Kidney glomerular epithelial cell (primary cell): Measurements from ENCODE around the gene PSTPIP1.
A peak's percentile ranks its signal among the peaks of the same experiment; 100 is the strongest.

Experiments used
- DNase-seq: peaks from one replicate; lab custom pipeline; 2025; lab: John Stamatoyannopoulos, UW

Gene PSTPIP1

DNA sequence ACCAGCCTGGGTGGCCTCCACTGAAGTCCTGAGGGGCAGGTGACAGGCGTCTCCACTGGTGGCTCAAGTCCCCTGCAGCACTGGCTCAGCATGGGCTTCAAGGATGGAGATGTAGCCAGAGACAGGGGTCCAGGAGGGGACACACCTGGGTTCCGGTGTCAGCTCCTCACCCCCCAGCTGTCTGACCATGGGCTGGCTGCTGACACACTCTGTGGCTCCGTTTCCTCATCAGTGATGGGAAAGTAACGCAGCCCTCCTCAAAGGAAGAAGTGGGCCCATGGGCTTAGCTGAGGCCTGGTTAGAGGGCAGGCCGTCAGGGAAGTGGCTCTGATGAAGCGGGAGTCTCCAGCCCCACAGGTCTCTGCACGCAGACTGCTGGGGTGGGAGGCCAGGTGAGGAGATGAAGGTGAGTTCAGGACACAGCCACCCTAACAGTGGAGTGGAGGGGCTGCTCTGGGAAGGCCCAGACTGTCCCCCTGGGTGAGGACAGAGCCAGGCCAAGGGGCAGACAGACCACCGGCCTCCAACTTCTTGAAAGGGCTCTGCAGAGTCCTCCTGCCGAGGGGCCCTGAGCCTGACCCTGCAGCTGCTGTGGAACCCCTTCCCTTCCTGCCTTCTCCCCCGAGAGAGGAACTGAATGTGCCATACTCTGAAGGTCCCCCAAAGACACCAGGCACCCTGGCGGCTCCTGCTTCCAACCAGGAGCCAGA, 24.0 kb downstream of the PSTPIP1 start:
- DNase-seq: no peak

DNA sequence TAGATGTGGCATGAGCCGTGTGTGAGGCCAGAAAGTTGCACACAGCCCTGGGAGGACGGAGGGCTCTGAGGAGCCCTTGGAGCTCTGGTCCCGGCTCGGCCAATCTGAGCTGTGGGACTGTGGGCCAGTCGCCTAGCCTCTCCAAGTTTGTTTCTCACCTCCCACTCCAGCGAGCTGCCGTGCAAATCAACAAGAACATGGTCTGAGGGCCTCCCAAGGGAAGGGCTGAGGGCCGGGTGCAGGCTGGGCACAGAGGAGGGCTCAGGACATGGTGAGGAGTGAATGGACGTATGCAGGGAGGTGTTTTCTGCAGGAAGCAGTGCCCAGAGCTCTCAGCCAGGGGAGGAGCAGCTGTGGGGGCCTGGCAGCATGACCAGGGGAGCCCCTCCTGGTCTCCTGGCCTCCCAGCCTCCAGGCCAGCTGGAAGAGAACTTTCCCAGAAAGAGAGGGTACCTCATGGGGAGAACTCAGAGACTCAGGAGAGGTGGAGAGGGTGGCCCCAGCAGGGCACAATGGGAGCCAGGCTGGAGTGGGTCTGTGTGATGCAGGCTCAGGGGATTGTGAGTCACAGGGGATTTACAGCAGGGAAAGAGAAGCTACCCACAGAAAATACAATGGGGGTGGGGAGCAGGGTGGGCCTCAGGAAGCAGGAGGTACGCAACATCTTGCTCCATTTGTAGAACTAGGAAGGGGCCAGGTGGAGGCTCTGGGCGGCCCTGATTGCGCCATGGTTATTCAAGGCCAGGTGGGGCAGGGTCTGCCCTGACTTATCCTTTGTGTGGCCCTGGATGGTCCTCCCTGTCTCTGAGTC, 24.8 kb downstream of the PSTPIP1 start:
- no peak for DNase-seq

DNA sequence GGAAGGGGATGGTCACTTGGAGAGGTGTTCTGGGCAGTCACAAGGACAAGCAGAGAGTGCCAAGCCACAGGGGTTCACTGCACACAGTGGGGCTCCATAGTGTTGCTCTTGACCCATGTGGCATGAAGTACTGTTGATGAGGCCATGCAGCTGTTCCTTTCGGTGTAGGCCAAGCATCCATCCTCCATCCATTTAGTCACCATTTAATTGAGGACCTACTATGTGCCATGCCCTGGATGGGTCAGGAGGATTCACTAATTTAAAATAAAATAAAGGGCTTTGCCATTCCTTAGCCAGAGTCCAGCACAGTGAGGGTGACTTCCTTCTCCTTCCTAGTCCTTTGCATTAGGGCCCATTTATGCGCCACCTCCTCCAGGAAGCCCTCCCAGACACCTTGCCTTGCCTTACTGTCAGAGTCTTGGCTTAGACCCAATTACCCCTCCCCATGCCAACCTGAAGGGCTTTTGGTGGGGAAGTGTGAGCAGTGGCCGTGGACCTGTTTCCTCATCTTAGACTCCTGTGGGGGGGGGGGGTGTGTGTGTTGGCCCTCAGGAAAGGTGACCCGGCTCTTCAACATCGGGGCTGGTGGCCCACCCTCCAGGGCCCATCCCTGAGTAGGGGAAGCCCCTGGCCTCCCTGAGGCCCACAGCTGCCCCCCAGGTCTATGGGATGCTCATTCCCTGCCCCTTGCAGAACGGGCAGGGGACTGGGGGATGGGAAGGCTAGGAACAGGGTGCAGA, 25.6 kb downstream of the PSTPIP1 start:
- no peak for DNase-seq

DNA sequence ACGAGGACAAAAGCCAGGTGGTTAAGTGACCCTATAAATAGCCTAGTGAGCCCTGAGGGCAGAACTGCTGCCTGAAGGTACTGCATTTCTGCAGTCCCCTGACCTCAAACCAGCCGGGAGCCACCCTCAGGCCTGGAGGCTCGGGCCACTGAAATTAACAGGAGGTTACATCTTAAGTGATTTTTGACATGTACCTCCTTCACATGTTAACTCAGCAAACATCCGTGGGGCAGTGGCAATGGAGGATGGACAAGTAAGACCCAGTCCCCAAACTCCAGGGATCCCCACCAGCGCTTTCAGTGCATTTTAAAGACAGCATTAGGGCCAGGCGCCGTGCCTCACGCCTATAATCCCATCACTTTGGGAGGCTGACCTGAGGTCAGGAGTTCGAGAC, 26.2 kb downstream of the PSTPIP1 start:
- DNase-seq: no peak

- DNase-seq: no peak
Measured at GRCh38 chr15:77021803-77022381, 27.0 kb downstream of the PSTPIP1 start.

DNA sequence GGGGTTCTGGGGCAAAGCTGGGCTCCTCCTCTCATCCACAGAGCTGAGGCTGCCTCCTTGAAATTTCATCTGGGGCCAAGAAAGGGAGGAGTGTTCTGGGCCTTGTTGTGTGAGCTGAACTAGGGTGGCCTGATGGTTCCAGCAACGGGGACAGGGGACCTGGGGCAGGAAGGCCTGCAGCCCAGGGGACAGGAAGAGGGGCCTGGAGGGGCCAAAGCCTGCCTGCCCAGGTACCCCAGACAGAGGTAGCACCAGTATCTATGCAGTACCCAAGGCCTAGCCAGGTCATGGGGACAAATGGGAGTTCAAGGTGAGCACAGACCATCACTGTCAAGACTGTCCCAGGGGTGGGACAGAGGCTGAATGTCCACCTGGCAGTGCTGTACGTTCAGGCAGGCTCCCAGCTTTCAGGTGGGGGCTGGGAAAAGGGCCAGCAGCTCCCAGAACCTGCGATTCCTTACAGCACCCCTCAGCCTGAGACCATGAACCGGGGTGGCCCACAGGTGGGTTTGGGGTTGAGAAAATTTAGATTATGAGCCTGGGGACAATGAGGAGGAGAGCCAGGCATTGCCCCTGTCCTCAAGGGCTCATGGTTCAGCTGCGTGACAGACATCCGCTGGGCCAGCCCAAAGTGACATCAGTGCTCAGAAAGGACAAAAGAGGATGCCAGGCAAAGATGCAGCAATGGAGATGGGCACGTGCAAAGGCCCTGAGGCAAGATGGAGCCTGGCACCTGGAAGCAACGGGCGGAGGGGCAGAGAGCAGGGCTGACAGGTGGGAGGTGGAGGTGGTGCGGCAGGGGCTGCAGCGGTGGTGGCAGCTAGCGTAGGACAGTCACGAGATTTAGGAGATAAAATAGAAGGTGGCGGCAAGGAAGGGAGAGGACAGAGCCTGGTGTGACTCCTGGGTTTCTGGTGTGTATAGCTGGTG, 28.0 kb downstream of the PSTPIP1 start:
- no peak for DNase-seq

GRCh38 chr15:77023576-77024272, 28.8 kb downstream of the PSTPIP1 start:
- no peak for DNase-seq

- peak; percentile 11 for DNase-seq
Measured at GRCh38 chr15:77024273-77025082, 29.6 kb downstream of the PSTPIP1 start.

DNA sequence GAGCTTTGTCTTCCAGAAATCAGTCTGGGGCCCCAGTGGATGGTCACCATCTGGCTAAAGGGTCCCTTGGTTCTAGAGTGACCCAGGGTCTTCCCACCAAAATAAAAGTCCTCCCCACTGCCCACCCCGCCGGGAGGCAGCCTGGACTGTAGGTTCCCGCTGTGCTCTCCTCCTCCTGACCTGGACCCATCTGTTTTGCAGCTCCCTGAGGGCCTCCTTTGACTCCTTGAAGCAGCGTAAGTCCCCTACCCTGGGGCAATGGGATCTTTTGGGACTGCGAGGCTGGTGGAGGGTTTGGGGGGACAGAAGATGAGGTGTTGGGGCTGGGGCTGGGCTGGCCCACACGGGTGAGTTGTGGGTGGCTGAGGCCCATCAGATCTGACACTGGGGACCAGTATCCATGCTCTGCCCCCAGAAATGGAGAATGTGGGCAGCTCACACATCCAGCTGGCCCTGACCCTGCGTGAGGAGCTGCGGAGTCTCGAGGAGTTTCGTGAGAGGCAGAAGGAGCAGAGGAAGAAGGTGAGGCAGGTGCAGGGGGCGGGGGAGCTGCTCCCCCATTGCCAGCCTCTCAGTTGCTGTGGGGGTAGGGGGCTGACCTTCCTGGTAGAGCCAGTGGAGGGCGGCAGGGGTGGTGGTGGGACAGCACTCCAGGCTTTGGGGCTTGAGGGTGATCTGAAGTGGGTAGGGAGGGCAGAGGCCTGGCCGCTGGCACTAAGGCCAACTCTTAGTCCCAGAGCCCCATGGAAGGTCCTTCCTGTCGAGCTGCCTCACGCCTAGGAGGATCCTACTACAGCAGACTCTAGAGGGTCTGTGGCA, 30.4 kb downstream of the PSTPIP1 start:
- DNase-seq: no peak

GRCh38 chr15:77025941-77026411, 31.1 kb downstream of the PSTPIP1 start:
- no peak for DNase-seq

DNA sequence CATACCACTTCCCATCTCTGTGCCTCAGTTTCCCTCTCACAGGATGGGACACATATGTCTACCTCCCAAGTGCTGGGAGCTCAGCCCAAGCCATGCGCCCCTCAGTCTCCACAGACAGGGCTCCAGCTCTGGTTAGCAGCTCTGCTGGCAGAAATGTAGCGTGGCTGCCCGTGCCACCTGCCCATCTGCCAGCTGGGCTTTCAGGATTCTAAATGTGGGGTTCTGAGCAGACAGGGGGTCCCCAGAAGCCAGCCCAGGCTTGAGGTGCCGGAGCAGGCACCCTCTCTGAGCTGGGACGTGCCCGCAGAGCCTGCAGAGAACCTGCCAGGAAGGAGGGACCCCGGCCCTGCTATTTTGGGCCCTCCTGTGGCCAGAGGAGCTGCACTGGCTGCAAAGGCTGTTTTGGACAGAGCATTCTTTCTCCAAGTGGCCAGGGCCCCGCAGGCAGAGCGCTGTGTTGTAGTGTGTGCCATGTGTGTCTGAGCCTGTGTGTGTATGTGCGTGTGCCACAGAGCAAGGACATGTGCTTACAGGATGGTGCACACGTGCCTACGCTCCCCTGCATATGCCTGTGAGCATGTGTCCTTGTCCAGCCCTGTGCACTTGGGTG, 31.7 kb downstream of the PSTPIP1 start:
- no peak for DNase-seq

DNA sequence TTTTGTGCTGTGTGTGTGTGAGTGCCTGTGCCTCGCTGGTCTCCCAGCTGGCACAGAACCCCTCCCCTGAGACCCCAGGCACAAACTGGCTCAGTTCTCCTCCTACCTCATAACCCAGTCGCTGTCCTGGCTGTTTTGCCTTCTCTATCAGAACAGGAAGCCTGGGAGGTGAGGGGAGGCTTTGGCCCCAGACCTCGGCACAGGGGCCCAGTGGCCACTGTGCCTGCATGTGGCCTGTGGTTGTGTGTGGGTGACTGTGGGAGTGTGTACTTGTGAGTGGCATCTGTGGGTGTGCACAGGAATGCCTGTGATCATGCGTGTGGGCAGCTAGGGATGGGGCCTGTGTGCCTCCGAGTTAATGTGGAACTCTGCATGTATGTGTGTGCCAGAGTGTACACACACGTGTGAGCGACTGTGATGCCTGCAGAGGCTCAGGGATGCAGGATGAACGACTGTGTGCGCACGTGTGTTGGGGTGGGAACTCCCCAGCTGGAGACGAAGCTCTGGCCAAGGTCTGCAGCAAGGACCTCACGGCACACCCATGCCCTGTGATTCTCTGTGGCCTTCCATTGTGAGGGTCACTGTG, 32.3 kb downstream of the PSTPIP1 start:
- no peak for DNase-seq

DNA sequence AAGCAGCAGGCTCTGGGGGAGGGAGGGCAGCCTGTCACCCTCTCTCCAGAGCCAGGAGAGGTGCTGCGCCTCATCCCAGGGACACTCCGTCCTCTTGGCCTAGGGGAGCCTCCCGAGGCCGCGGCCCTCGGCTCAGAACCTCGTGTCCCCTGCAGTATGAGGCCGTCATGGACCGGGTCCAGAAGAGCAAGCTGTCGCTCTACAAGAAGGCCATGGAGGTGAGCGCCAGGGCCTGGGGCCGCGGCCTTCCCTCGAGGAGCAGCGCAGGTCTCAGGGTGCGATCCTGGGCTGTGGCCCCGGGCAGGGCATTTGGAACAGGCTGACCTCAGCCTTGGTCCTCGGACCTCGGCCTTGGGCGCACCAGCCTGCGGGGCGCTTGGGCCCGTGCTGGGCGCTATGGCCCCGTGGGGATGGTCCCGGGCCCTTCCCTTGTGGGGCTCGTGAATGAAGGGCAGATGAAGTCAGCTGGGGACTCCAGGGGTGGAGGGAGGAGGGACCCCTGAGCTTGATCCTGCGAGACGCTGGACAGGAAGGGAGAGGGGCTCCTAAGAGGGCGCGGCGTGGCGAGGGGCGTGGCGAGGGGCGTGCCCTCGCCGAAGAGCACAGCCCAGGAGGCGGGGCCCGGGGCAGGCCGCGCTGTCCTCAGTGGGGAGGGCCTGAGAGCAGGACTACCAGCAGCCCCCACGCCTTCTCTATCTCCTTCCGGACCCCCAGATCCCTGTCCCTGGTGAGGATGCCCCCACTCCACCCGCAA, 32.9 kb downstream of the PSTPIP1 start:
- DNase-seq: no peak

DNA sequence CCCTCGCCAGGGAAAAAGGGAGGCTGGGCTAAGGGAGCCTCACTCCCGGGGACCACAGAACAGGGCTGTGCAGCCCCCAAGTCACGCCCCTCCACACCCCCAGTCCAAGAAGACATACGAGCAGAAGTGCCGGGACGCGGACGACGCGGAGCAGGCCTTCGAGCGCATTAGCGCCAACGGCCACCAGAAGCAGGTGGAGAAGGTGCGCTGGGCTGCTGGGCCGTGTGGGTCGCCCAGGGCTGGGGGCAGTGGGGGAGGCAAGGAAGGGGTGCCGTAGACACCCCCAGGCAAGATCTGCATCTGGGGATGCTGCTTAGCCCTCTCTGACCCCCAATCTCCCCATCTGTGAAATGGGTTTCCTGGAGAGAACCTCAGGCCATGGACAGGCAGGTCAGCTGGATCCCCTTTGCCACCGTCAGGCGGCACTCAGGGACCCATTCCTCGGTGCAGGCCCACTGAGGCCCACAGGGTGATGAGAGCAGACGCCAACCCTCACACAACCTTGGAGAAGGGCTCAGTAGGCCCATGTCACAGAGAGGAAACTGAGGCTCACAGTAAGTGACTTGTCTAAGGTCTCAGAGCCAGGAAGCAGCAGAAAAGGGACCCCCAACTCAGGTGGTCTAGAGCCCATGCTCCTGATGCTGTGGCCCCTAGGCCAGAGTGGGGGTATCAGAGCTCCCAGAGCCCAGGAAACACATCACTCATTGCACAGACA, 33.7 kb downstream of the PSTPIP1 start:
- no peak for DNase-seq

DNA sequence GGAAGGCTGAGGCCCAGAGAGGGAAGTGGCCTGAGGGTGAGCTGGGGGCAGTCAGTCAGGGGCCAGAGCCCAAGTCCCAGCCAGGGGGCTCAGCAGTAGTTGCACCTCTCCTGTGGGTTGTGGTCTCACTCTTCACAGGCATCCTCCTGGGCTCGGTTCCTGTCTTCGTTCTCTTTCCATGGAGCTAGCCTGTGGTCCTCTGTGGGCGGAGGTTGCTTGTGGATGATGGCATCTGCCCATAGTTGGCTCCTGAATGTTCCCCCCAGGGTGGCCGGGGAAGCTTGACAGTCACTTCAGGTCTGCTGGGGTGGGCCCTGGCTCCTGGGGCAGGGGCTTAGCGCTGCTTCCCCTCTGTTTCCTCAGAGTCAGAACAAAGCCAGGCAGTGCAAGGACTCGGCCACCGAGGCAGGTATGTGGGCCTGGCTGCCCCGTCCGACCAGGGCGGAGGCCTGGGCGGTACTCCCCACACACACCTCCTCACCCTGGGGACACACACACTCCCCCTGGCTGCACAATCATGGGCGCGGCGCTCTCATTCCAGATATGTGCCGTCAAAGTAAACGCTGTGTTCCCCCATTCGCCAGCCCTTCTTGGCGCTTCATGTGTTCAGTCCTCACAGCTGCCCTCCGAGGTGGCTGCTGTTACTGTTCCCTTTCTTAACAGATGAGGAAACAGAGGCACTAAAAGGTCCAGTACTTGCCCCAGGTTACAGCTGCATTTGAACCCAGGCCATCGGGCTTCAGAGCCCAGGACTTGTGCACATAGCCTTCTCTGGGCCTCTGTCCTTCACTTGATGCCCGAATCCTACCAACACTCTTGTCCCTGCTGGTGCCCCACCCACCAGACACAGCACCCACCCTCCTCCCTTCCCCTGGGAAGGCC, 34.5 kb downstream of the PSTPIP1 start:
- no peak for DNase-seq
